ENCODE measurements around the gene SPIN2A. TPM values are rescaled to one million over a fixed set of nuclear protein-coding genes. Genes with fewer than 3 reads are reported as not detected.
"Not testable (repeated sequence)": the region's sequence is repeated elsewhere in the genome, so short reads cannot be mapped to it uniquely, and the experiment has no call there.

SPIN2A gene
- total and polyA plus RNA-seq, 2 donors (not counting 3 experiments of a cell fraction or from before 2014, with no cell fraction given) = 0.22 to 0.75 TPM

DNA sequence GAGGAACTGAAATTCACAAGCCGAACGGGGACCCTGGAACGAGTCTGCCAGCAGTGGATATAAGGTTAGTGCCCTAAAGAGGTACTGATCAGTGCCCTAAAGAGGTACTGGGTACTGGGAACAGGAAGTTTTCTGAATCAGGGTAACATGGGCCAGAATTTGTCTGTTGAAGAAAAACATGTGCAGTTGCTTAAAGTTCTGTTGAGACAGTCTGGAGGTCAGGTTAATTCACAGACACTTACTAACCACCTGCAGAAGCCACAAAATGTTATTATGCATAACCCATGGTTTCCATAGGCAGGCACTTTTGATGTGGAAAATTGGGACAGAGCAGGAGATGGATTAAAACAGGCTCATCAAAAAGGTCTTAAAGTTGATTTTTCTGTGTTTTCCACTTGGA lies 33.7 kb downstream of the SPIN2A start:
- H3K4me1 ChIP-seq (ENCODE audit: control insufficient read depth, extremely low read depth, insufficient read depth, low read length) = no peaks in the 10 kb centered on the region
- CTCF ChIA-PET = no interaction called here
- dilution Hi-C loops (cut with MboI; ENCODE audit: extremely low pct_ligation_motif_present, low sequenced_read_pairs) (no loop called here), intact Hi-C loops (cut with micrococcal nuclease) (no loop called here)
- no peaks in the 10 kb centered on the region for H4K20me1 ChIP-seq (replicated peaks; ENCODE audit: control insufficient read depth, extremely low read depth, insufficient read depth, low read length)
- no peak overlapping the region for H3K4me2 ChIP-seq (ENCODE audit: insufficient read depth, low read length)
- no peak overlapping the region for H3K27ac ChIP-seq (ENCODE audit: insufficient read depth, low read depth, low read length)
- POLR2A ChIA-PET = no interaction called here
- no peak overlapping the region for H3K9ac ChIP-seq (replicated peaks; ENCODE audit: extremely low read depth, insufficient read depth, low read length)
- FAIRE-seq (no peak), DNase-seq (ENCODE audit: low read depth, low spot score) (no peak)
- no peaks in the 10 kb centered on the region for H3K9me3 ChIP-seq (replicated peaks; ENCODE audit: control insufficient read depth, insufficient read depth, low read length)
- BruUV-seq (replicated peaks) = no TSS peak
- TF ChIP-seq JUN (IDR thresholded peaks at IDR 0.05; ENCODE audit: borderline replicate concordance, insufficient read depth, insufficient read length, low read depth) (no peak), EZH2 (IDR thresholded peaks at IDR 0.05; ENCODE audit: borderline replicate concordance, low read depth, low read length, severe bottlenecking) (no peak), POLR2AphosphoS5 (IDR thresholded peaks at IDR 0.05; ENCODE audit: insufficient read depth, low read depth, low read length) (no peak), FOS (IDR thresholded peaks at IDR 0.05; ENCODE audit: borderline replicate concordance, insufficient read depth, low read length) (no peak), MYC (IDR thresholded peaks at IDR 0.05; ENCODE audit: low read depth, low read length) (no peak), GATA2 (IDR thresholded peaks at IDR 0.05; ENCODE audit: insufficient read depth, insufficient read length, low read depth, low read length) (no peak), MAX (IDR thresholded peaks at IDR 0.05; ENCODE audit: insufficient read depth, insufficient read length) (no peak), POLR2A (IDR thresholded peaks at IDR 0.05; ENCODE audit: low read depth, low read length) (no peak)
- TF ChIP-seq, protein P1, sequence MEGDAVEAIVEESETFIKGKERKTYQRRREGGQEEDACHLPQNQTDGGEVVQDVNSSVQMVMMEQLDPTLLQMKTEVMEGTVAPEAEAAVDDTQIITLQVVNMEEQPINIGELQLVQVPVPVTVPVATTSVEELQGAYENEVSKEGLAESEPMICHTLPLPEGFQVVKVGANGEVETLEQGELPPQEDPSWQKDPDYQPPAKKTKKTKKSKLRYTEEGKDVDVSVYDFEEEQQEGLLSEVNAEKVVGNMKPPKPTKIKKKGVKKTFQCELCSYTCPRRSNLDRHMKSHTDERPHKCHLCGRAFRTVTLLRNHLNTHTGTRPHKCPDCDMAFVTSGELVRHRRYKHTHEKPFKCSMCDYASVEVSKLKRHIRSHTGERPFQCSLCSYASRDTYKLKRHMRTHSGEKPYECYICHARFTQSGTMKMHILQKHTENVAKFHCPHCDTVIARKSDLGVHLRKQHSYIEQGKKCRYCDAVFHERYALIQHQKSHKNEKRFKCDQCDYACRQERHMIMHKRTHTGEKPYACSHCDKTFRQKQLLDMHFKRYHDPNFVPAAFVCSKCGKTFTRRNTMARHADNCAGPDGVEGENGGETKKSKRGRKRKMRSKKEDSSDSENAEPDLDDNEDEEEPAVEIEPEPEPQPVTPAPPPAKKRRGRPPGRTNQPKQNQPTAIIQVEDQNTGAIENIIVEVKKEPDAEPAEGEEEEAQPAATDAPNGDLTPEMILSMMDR (IDR thresholded peaks at IDR 0.05; ENCODE audit: extremely low read depth in 1 of 2, insufficient read depth in 1 of 2, low read depth in 1 of 2, low read length in 2 of 2) = no peak
- no peaks in the 10 kb centered on the region for H3K79me2 ChIP-seq (ENCODE audit: control insufficient read depth, insufficient read depth, low read length)
- H3K9me1 ChIP-seq (replicated peaks; ENCODE audit: control insufficient read depth, extremely low read depth, insufficient read depth, low read length) = no peaks in the 10 kb centered on the region
- no peak overlapping the region for H3K4me3 ChIP-seq (replicated peaks in 1 of 3; ENCODE audit: insufficient read depth in 1 of 3, low read depth in 1 of 3, low read length in 3 of 3)
- H2AFZ ChIP-seq (ENCODE audit: low read depth, low read length) = no peak overlapping the region
- no peaks in the 10 kb centered on the region for H3K27me3 ChIP-seq (ENCODE audit: control insufficient read depth in 2 of 2, insufficient read depth in 2 of 2, low read length in 2 of 2)
- no peaks in the 10 kb centered on the region for H3K36me3 ChIP-seq (ENCODE audit: control insufficient read depth in 2 of 2, extremely low read depth in 1 of 2, insufficient read depth in 2 of 2, low read length in 2 of 2)

- H3K79me2 ChIP-seq (ENCODE audit: control insufficient read depth, insufficient read depth, low read length); CTCF ChIA-PET; BruUV-seq (replicated peaks); intact Hi-C loops (cut with micrococcal nuclease); H3K27me3 ChIP-seq (ENCODE audit: control insufficient read depth in 2 of 2, insufficient read depth in 2 of 2, low read length in 2 of 2); dilution Hi-C loops (cut with MboI; ENCODE audit: extremely low pct_ligation_motif_present, low sequenced_read_pairs); H3K9me3 ChIP-seq (replicated peaks; ENCODE audit: control insufficient read depth, insufficient read depth, low read length); H3K4me2 ChIP-seq (ENCODE audit: insufficient read depth, low read length); DNase-seq (ENCODE audit: low read depth, low spot score); H3K4me3 ChIP-seq (replicated peaks in 1 of 3; ENCODE audit: insufficient read depth in 1 of 3, low read depth in 1 of 3, low read length in 3 of 3); H3K27ac ChIP-seq (ENCODE audit: insufficient read depth, low read depth, low read length); H3K4me1 ChIP-seq (ENCODE audit: control insufficient read depth, extremely low read depth, insufficient read depth, low read length); H4K20me1 ChIP-seq (replicated peaks; ENCODE audit: control insufficient read depth, extremely low read depth, insufficient read depth, low read length); H3K36me3 ChIP-seq (ENCODE audit: control insufficient read depth in 2 of 2, extremely low read depth in 1 of 2, insufficient read depth in 2 of 2, low read length in 2 of 2); FAIRE-seq; H3K9me1 ChIP-seq (replicated peaks; ENCODE audit: control insufficient read depth, extremely low read depth, insufficient read depth, low read length); POLR2A ChIA-PET; H2AFZ ChIP-seq (ENCODE audit: low read depth, low read length); H3K9ac ChIP-seq (replicated peaks; ENCODE audit: extremely low read depth, insufficient read depth, low read length): not testable (repeated sequence)
Measured at GRCh38 chrX:57102918-57103317, 34.3 kb downstream of the SPIN2A start.

Data from endothelial cell of umbilical vein (primary cell).